A673 (cell line): Measurements from ENCODE around the gene TACC2. TPM values are rescaled to one million over a fixed set of nuclear protein-coding genes. Genes with fewer than 3 reads are reported as not detected.

Source experiments
- BruUV-seq: library from RNA; stranded (reverse); fragments of 400-500 nt; replicated peaks from 2 replicates; lab custom pipeline; 2021; lab: Mats Ljungman, UMichigan
- CTCF ChIA-PET: fragments of 300-600 bp; sonication (Branson Sonifier 250); formaldehyde crosslinking; loops from one replicate; lab custom pipeline; 2022; ENCODE audit warnings: antibody characterized with exemption; lab: Charles Lee
- POLR2A ChIA-PET: fragments of 300-600 bp; sonication (Branson Sonifier 250); formaldehyde crosslinking; loops from one replicate; lab custom pipeline; 2022; ENCODE audit warnings: antibody characterized with exemption; ENCODE audit not compliant: low non-redundant PET; lab: Charles Lee
- DNase-seq: peaks from one replicate; pipeline ENCODE4 v3.0.0-alpha.2; 2015; ENCODE audit warnings: low spot score
- H3K27ac ChIP-seq: fragments of 200-600 bp; sonication (generic); 2 replicates; pipeline ENCODE4 v1.5.1; 2016; ENCODE audit warnings: mixed run types, low read depth, mild to moderate bottlenecking, mixed read lengths, antibody characterized with exemption, low read length; ENCODE audit not compliant: poor library complexity, severe bottlenecking
- H3K27me3 ChIP-seq: fragments of 200-600 bp; sonication (generic); replicated peaks from 2 replicates; pipeline ENCODE4 v1.6.1; 2017; ENCODE audit warnings: mixed run types, low read depth, mild to moderate bottlenecking, mixed read lengths, antibody characterized with exemption, low read length; ENCODE audit not compliant: insufficient read depth, poor library complexity
- H3K36me3 ChIP-seq: fragments of 200-600 bp; sonication (generic); 2 replicates; pipeline ENCODE4 v1.6.1; 2016; ENCODE audit warnings: mixed run types, mild to moderate bottlenecking, mixed read lengths, antibody characterized with exemption, low read length; ENCODE audit not compliant: insufficient read depth, poor library complexity, severe bottlenecking
- H3K4me1 ChIP-seq: fragments of 200-600 bp; sonication (generic); 2 replicates; pipeline ENCODE4 v1.6.1; 2017; ENCODE audit warnings: mixed run types, mild to moderate bottlenecking, mixed read lengths, antibody characterized with exemption, low read length; ENCODE audit not compliant: insufficient read depth, poor library complexity, severe bottlenecking
- H3K4me3 ChIP-seq: fragments of 200-600 bp; sonication (generic); 2 replicates; pipeline ENCODE4 v1.5.1; 2016; ENCODE audit warnings: low read depth, mixed run types, mild to moderate bottlenecking, mixed read lengths, low read length; ENCODE audit not compliant: poor library complexity, severe bottlenecking
- H3K9me3 ChIP-seq: fragments of 200-600 bp; sonication (generic); 2 replicates; pipeline ENCODE4 v1.6.1; 2016; ENCODE audit warnings: mixed run types, low read depth, mild to moderate bottlenecking, mixed read lengths, antibody characterized with exemption, low read length; ENCODE audit not compliant: poor library complexity, severe bottlenecking
- EZH2 ChIP-seq: fragments of 200-600 bp; sonication (generic); IDR thresholded peaks from 2 replicates; pipeline ENCODE4 v1.6.1; 2017; ENCODE audit warnings: borderline replicate concordance, low read depth, mild to moderate bottlenecking, mixed read lengths, antibody characterized with exemption, low read length; ENCODE audit not compliant: poor library complexity, severe bottlenecking
- intact Hi-C: fragments of 100-400 bp; cut with micrococcal nuclease; formaldehyde crosslinking; loops from one replicate; pipeline ENCODE4 v1.10.0; 2022; ENCODE audit not compliant: unreplicated experiment
- total RNA-seq: library from RNA; stranded (reverse); gene quantifications from 2 replicates; pipeline ENCODE4 v1.2.3, GENCODE V29; 2021
- TF ChIP-seq, protein P1 (sequence below): fragments of 300-800, 200-600 bp; sonication (generic); conservative IDR thresholded peaks from 2 replicates; pipeline ENCODE4 v1.5.1; 2017; ENCODE audit warnings: low read depth, mild to moderate bottlenecking, antibody characterized with exemption, low read length, moderate library complexity, mixed read lengths

TACC2 gene
- total RNA-seq, 1 experiment from 2014 or later = 0.62 TPM

DNA sequence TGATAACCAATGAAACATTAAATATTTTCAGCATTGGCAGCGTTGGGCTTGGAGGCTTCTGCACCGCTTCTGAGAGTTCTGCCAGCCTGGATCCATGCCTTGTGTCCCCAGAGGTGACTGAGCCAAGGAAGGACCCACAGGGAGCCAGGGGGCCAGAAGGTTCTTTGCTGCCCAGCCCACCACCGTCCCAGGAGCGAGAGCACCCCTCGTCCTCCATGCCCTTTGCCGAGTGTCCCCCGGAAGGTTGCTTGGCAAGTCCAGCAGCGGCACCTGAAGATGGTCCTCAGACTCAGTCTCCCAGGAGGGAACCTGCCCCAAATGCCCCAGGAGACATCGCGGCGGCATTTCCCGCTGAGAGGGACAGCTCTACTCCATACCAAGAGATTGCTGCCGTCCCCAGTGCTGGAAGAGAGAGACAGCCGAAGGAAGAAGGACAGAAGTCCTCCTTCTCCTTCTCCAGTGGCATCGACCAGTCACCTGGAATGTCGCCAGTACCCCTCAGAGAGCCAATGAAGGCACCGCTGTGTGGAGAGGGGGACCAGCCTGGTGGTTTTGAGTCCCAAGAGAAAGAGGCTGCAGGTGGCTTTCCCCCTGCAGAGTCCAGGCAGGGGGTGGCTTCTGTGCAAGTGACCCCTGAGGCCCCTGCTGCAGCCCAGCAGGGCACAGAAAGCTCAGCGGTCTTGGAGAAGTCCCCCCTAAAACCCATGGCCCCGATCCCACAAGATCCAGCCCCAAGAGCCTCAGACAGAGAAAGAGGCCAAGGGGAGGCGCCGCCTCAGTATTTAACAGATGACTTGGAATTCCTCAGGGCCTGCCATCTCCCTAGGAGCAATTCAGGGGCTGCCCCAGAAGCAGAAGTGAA is 93.9 kb downstream of the TACC2 start:
- H3K4me3 ChIP-seq = no peak overlapping the region
- TF ChIP-seq, protein P1, sequence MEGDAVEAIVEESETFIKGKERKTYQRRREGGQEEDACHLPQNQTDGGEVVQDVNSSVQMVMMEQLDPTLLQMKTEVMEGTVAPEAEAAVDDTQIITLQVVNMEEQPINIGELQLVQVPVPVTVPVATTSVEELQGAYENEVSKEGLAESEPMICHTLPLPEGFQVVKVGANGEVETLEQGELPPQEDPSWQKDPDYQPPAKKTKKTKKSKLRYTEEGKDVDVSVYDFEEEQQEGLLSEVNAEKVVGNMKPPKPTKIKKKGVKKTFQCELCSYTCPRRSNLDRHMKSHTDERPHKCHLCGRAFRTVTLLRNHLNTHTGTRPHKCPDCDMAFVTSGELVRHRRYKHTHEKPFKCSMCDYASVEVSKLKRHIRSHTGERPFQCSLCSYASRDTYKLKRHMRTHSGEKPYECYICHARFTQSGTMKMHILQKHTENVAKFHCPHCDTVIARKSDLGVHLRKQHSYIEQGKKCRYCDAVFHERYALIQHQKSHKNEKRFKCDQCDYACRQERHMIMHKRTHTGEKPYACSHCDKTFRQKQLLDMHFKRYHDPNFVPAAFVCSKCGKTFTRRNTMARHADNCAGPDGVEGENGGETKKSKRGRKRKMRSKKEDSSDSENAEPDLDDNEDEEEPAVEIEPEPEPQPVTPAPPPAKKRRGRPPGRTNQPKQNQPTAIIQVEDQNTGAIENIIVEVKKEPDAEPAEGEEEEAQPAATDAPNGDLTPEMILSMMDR = no peak
- no peak for TF ChIP-seq EZH2
- intact Hi-C loops = no loop called here
- H3K4me1 ChIP-seq = no peaks in the 10 kb centered on the region
- H3K27ac ChIP-seq = no peak overlapping the region
- no peak for DNase-seq
- no peaks in the 10 kb centered on the region for H3K9me3 ChIP-seq
- ChIA-PET POLR2A (no interaction called here), CTCF (no interaction called here)
- BruUV-seq = no TSS peak
- no peaks in the 10 kb centered on the region for H3K36me3 ChIP-seq
- peaks cover 67% of the 10 kb centered on the region for H3K27me3 ChIP-seq

DNA sequence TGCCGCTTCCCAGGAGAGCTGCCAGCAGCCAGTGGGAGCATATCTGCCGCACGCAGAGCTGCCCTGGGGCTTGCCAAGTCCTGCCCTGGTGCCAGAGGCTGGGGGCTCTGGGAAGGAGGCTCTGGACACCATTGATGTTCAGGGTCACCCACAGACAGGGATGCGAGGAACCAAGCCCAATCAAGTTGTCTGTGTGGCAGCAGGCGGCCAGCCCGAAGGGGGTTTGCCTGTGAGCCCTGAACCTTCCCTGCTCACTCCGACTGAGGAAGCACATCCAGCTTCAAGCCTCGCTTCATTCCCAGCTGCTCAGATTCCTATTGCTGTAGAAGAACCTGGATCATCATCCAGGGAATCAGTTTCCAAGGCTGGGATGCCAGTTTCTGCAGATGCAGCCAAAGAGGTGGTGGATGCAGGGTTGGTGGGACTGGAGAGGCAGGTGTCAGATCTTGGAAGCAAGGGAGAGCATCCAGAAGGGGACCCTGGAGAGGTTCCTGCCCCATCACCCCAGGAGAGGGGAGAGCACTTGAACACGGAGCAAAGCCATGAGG is 94.6 kb downstream of the TACC2 start:
- CTCF ChIA-PET = no interaction called here
- BruUV-seq = no TSS peak
- intact Hi-C loops = no loop called here

DNA sequence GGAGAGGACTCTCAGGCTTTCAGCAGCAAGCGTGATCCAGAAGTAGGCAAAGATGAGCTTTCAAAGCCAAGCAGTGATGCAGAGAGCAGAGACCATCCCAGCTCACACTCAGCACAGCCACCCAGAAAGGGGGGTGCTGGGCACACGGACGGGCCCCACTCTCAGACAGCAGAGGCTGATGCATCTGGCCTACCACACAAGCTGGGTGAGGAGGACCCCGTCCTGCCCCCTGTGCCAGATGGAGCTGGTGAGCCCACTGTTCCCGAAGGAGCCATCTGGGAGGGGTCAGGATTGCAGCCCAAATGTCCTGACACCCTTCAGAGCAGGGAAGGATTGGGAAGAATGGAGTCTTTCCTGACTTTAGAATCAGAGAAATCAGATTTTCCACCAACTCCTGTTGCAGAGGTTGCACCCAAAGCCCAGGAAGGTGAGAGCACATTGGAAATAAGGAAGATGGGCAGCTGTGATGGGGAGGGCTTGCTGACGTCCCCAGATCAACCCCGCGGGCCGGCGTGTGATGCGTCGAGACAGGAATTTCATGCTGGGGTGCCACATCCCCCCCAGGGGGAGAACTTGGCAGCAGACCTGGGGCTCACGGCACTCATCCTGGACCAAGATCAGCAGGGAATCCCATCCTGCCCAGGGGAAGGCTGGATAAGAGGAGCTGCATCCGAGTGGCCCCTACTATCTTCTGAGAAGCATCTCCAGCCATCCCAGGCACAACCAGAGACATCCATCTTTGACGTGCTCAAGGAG is 95.5 kb downstream of the TACC2 start:
- Histone ChIP-seq H3K9me3 (no peaks in the 10 kb centered on the region), H3K4me1 (no peaks in the 10 kb centered on the region), H3K27ac (no peak overlapping the region), H3K4me3 (no peak overlapping the region), H3K36me3 (no peaks in the 10 kb centered on the region), H3K27me3 (peaks cover 79% of the 10 kb centered on the region)
- ChIA-PET CTCF (no interaction called here), POLR2A (no interaction called here)
- BruUV-seq = no TSS peak
- TF ChIP-seq, protein P1 = no peak
- no peak for TF ChIP-seq EZH2
- intact Hi-C loops = no loop called here
- no peak for DNase-seq

More for the DNA sequence above, 94.6 kb downstream of the TACC2 start:
- no peaks in the 10 kb centered on the region for H3K4me1 ChIP-seq
- peaks cover 74% of the 10 kb centered on the region for H3K27me3 ChIP-seq
- TF ChIP-seq, protein P1 = no peak
- peak; percentile 79 for TF ChIP-seq EZH2
- H3K27ac ChIP-seq = no peak overlapping the region
- H3K4me3 ChIP-seq = no peak overlapping the region
- no peaks in the 10 kb centered on the region for H3K36me3 ChIP-seq
- no peaks in the 10 kb centered on the region for H3K9me3 ChIP-seq
- POLR2A ChIA-PET = no interaction called here
- DNase-seq = no peak
